Stimulated activated effector memory CD8-positive, alpha-beta T cell treated with anti-CD3 and anti-CD28 coated beads, Interleukin-12 subunit alpha, Interleukin-12 subunit beta, amount 100 ng/mL, for 72 hours (primary cell): Measurements from ENCODE around the gene ATP6V0D1.

Source experiments
- ATAC-seq: fragments of 150-1000 bp; cut with Tn5 transposase; 2 replicates; pipeline ENCODE4 v1.10.0; 2021
- DNase-seq, 2 donors: peaks; one replicate each; pipeline ENCODE4 v3.0.0; 2021 to 2022; ENCODE audit warnings: low spot score in 2 of 2
- H3K27ac Mint-ChIP-seq: one replicate; pipeline ENCODE4 v1.8.0; 2022; ENCODE audit warnings: mild to moderate bottlenecking, mixed read lengths
- H3K36me3 Mint-ChIP-seq: one replicate; pipeline ENCODE4 v1.8.0; 2022; ENCODE audit warnings: mild to moderate bottlenecking, mixed read lengths
- H3K4me1 Mint-ChIP-seq: one replicate; pipeline ENCODE4 v1.8.0; 2022; ENCODE audit warnings: mixed read lengths
- H3K4me3 Mint-ChIP-seq: one replicate; pipeline ENCODE4 v1.8.0; 2022; ENCODE audit warnings: mild to moderate bottlenecking, mixed read lengths
- H3K9me3 Mint-ChIP-seq: one replicate; pipeline ENCODE4 v1.8.0; 2022; ENCODE audit warnings: mixed read lengths

ATP6V0D1 gene

GRCh38 chr16:67446968-67447507, 33.9 kb downstream of the ATP6V0D1 start:
- H3K4me3 Mint-ChIP-seq: no peak overlapping the region

GRCh38 chr16:67445913-67446907, 34.7 kb downstream of the ATP6V0D1 start:
- Mint-ChIP-seq H3K27ac (peak overlapping the region; percentile 71), H3K9me3 (no peaks in the 10 kb centered on the region), H3K4me1 (peaks cover 35% of the 10 kb centered on the region), H3K36me3 (peaks cover 10% of the 10 kb centered on the region), H3K4me3 (no peak overlapping the region)
- no peak for DNase-seq
- ATAC-seq: no peak

More at GRCh38 chr16:67446968-67447507, 33.9 kb downstream of the ATP6V0D1 start:
- peaks cover 35% of the 10 kb centered on the region for H3K4me1 Mint-ChIP-seq
- H3K27ac Mint-ChIP-seq: peak overlapping the region; percentile 77
- no peak for ATAC-seq
- peaks cover 5% of the 10 kb centered on the region for H3K36me3 Mint-ChIP-seq
- DNase-seq: no peak
- H3K9me3 Mint-ChIP-seq: no peaks in the 10 kb centered on the region

- H3K4me3 Mint-ChIP-seq: no peak overlapping the region
- H3K36me3 Mint-ChIP-seq: peaks cover 10% of the 10 kb centered on the region
- H3K4me1 Mint-ChIP-seq: peaks cover 31% of the 10 kb centered on the region
- H3K9me3 Mint-ChIP-seq: no peaks in the 10 kb centered on the region
- DNase-seq (no peak), ATAC-seq (no peak)
- H3K27ac Mint-ChIP-seq: peak overlapping the region; percentile 71
These were observed 35.5 kb downstream of the ATP6V0D1 start for GRCh38 chr16:67445441-67445912.

GRCh38 chr16:67445126-67445426, 35.9 kb downstream of the ATP6V0D1 start:
- peaks cover 10% of the 10 kb centered on the region for H3K36me3 Mint-ChIP-seq
- peak overlapping the region; percentile 71 for H3K27ac Mint-ChIP-seq
- H3K4me1 Mint-ChIP-seq: peaks cover 27% of the 10 kb centered on the region
- H3K4me3 Mint-ChIP-seq: no peak overlapping the region
- DNase-seq (no peak), ATAC-seq (no peak)
- no peaks in the 10 kb centered on the region for H3K9me3 Mint-ChIP-seq

- Mint-ChIP-seq H3K4me3 (no peak overlapping the region), H3K27ac (peak overlapping the region; percentile 71), H3K9me3 (no peaks in the 10 kb centered on the region), H3K4me1 (peaks cover 24% of the 10 kb centered on the region), H3K36me3 (peaks cover 13% of the 10 kb centered on the region)
- ATAC-seq: no peak
- DNase-seq: no peak
These were observed 36.5 kb downstream of the ATP6V0D1 start for GRCh38 chr16:67444259-67445125.

GRCh38 chr16:67443265-67443664, 37.7 kb downstream of the ATP6V0D1 start:
- Mint-ChIP-seq H3K36me3 (peaks cover 25% of the 10 kb centered on the region), H3K4me3 (no peak overlapping the region), H3K4me1 (peaks cover 27% of the 10 kb centered on the region), H3K27ac (no peak overlapping the region), H3K9me3 (no peaks in the 10 kb centered on the region)
- DNase-seq (no peak), ATAC-seq (no peak)

- ATAC-seq: no peak
- H3K9me3 Mint-ChIP-seq: no peaks in the 10 kb centered on the region
- H3K4me1 Mint-ChIP-seq: peaks cover 28% of the 10 kb centered on the region
- peaks cover 31% of the 10 kb centered on the region for H3K36me3 Mint-ChIP-seq
- no peak overlapping the region for H3K27ac Mint-ChIP-seq
- H3K4me3 Mint-ChIP-seq: no peak overlapping the region
- no peak for DNase-seq
These were observed 38.2 kb downstream of the ATP6V0D1 start for GRCh38 chr16:67442581-67443255.

GRCh38 chr16:67441907-67442306, 39.0 kb downstream of the ATP6V0D1 start:
- Mint-ChIP-seq H3K9me3 (no peaks in the 10 kb centered on the region), H3K4me1 (peaks cover 31% of the 10 kb centered on the region), H3K4me3 (no peak overlapping the region), H3K36me3 (peaks cover 35% of the 10 kb centered on the region), H3K27ac (peak overlapping the region; percentile 63)
- ATAC-seq: no peak
- no peak for DNase-seq

GRCh38 chr16:67441271-67441753, 39.6 kb downstream of the ATP6V0D1 start:
- DNase-seq (no peak), ATAC-seq (no peak)
- Mint-ChIP-seq H3K36me3 (peaks cover 35% of the 10 kb centered on the region), H3K4me3 (no peak overlapping the region), H3K27ac (peak overlapping the region; percentile 63), H3K4me1 (peaks cover 28% of the 10 kb centered on the region), H3K9me3 (no peaks in the 10 kb centered on the region)

- Mint-ChIP-seq H3K27ac (peak overlapping the region; percentile 88), H3K4me1 (peaks cover 26% of the 10 kb centered on the region), H3K4me3 (no peak overlapping the region), H3K9me3 (no peaks in the 10 kb centered on the region), H3K36me3 (peaks cover 33% of the 10 kb centered on the region)
- ATAC-seq (no peak), DNase-seq (no peak)
These were observed 42.0 kb downstream of the ATP6V0D1 start for GRCh38 chr16:67438824-67439393.

GRCh38 chr16:67438098-67438791, 42.7 kb downstream of the ATP6V0D1 start:
- H3K36me3 Mint-ChIP-seq: peaks cover 31% of the 10 kb centered on the region
- H3K4me1 Mint-ChIP-seq: peaks cover 26% of the 10 kb centered on the region
- peak overlapping the region; percentile 34 for H3K4me3 Mint-ChIP-seq
- no peaks in the 10 kb centered on the region for H3K9me3 Mint-ChIP-seq
- no peak for ATAC-seq
- H3K27ac Mint-ChIP-seq: peak overlapping the region; percentile 88
- no peak for DNase-seq

GRCh38 chr16:67437513-67437912, 43.4 kb downstream of the ATP6V0D1 start:
- peak overlapping the region; percentile 34 for H3K4me3 Mint-ChIP-seq
- peak overlapping the region; percentile 88 for H3K27ac Mint-ChIP-seq
- DNase-seq: peak in 1 of 2 donors; percentile 68
- H3K36me3 Mint-ChIP-seq: peaks cover 31% of the 10 kb centered on the region
- H3K4me1 Mint-ChIP-seq: peaks cover 26% of the 10 kb centered on the region
- no peaks in the 10 kb centered on the region for H3K9me3 Mint-ChIP-seq
- peak; percentile 89 for ATAC-seq

GRCh38 chr16:67436640-67437193, 44.2 kb downstream of the ATP6V0D1 start:
- no peaks in the 10 kb centered on the region for H3K9me3 Mint-ChIP-seq
- H3K27ac Mint-ChIP-seq: peak overlapping the region; percentile 88
- no peak overlapping the region for H3K4me3 Mint-ChIP-seq
- DNase-seq: no peak
- H3K4me1 Mint-ChIP-seq: peaks cover 26% of the 10 kb centered on the region
- no peak for ATAC-seq
- peaks cover 28% of the 10 kb centered on the region for H3K36me3 Mint-ChIP-seq
